Immature natural killer cell (primary cell): Measurements from ENCODE around the gene BIRC3. TPM values are rescaled to one million over a fixed set of nuclear protein-coding genes. Genes with fewer than 3 reads are reported as not detected.
"Not testable (repeated sequence)": the region's sequence is repeated elsewhere in the genome, so short reads cannot be mapped to it uniquely, and the experiment has no call there.

Experiments
- DNase-seq, 3 donors: peaks; one replicate each; pipeline ENCODE4 v3.0.0; 2022; ENCODE audit warnings: mixed read lengths in 1 of 3
- H3K27ac Mint-ChIP-seq, 6 donors: one replicate each; pipeline ENCODE4 v1.8.0; 2020; ENCODE audit warnings: mixed read lengths in 6 of 6, mild to moderate bottlenecking in 5 of 6, inconsistent platforms in 4 of 6, moderate library complexity in 3 of 6
- H3K27me3 Mint-ChIP-seq, 3 donors: one replicate each; pipeline ENCODE4 v1.8.0; 2020 to 2021; ENCODE audit warnings: low read depth in 3 of 3, mild to moderate bottlenecking in 3 of 3, mixed read lengths in 3 of 3, moderate library complexity in 3 of 3, inconsistent platforms in 1 of 3
- H3K36me3 Mint-ChIP-seq, 3 donors: one replicate each; pipeline ENCODE4 v1.8.0; 2020; ENCODE audit warnings: mixed read lengths in 3 of 3, inconsistent platforms in 2 of 3, mild to moderate bottlenecking in 2 of 3
- H3K4me1 Mint-ChIP-seq, 2 donors: one replicate each; pipeline ENCODE4 v1.8.0; 2020; ENCODE audit warnings: inconsistent platforms in 2 of 2, mild to moderate bottlenecking in 2 of 2, mixed read lengths in 2 of 2, moderate library complexity in 1 of 2
- H3K4me3 Mint-ChIP-seq, 5 donors: one replicate each; pipeline ENCODE4 v1.8.0; 2020; ENCODE audit warnings: mild to moderate bottlenecking in 5 of 5, mixed read lengths in 5 of 5, inconsistent platforms in 3 of 5, moderate library complexity in 3 of 5
- H3K9me3 Mint-ChIP-seq, 6 donors: one replicate each; pipeline ENCODE4 v1.8.0; 2020; ENCODE audit warnings: mild to moderate bottlenecking in 6 of 6, mixed read lengths in 6 of 6, inconsistent platforms in 4 of 6, moderate library complexity in 3 of 6
- polyA plus RNA-seq, 3 donors: library from polyadenylated mRNA; unstranded; fragments of 300-500 nt; fragmentation: Illumina TruSeq; gene quantifications; one replicate each; pipeline ENCODE4 v1.2.3, GENCODE V29; 2021

The BIRC3 gene
- polyA plus RNA-seq, 3 donors from 2014 or later = 5.0 to 7.1 (median 5.5) TPM

DNA sequence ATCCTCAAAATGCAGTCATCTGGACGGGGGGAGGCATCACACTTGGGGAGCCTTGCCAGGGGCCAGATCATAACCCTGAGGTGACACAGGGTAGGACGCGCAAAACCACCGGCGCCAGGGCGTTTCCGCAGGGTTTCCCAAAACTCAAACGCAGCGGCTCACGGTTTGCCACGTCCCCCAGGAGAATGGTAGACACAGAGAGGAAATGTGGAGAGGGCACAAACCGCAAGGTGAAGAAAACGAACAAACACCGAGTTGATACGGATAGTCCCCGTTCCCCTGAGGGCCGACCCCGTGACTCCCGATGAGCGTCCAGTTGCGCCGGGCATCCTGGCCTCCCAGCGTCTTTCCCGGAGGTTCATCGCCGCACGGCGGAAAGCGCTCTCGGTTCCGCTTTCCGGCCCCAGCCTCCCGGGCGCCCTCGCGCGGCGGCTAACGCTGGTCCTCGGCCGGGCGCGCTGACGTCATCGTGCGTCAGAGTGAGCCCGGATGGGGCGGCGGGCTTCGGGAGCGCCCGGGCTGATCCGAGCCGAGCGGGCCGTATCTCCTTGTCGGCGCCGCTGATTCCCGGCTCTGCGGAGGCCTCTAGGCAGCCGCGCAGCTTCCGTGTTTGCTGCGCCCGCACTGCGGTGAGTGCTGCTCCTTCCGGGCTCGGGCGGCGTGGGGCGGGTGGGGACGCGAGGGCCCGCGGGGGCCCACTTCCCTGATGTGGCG lies 29.6 kb downstream of the BIRC3 start, which contains the start of gene BIRC2:
BIRC2 (plus strand) TSS at position 467 of the 714 bp plus-strand sequence. CDS start 2,641 bp downstream, outside the sequence.
- H3K4me3 Mint-ChIP-seq = peak within 1 kb of the TSS; percentile 95 to 100 (median 99)
- H3K27me3 Mint-ChIP-seq = peaks cover 8 to 24% (median 18%) of the 10 kb centered on the region in 3 donors
- peaks cover 0 to 15% (median 4%) of the 10 kb centered on the region in 3 donors for H3K36me3 Mint-ChIP-seq
- DNase-seq = peak; percentile 93 to 94 (median 94)
- peak within 1 kb of the TSS; percentile 96 to 100 (median 100) for H3K27ac Mint-ChIP-seq
- peaks cover 36 to 48% of the 10 kb centered on the region in 2 donors for H3K4me1 Mint-ChIP-seq
- no peaks in the 10 kb centered on the region for H3K9me3 Mint-ChIP-seq

DNA sequence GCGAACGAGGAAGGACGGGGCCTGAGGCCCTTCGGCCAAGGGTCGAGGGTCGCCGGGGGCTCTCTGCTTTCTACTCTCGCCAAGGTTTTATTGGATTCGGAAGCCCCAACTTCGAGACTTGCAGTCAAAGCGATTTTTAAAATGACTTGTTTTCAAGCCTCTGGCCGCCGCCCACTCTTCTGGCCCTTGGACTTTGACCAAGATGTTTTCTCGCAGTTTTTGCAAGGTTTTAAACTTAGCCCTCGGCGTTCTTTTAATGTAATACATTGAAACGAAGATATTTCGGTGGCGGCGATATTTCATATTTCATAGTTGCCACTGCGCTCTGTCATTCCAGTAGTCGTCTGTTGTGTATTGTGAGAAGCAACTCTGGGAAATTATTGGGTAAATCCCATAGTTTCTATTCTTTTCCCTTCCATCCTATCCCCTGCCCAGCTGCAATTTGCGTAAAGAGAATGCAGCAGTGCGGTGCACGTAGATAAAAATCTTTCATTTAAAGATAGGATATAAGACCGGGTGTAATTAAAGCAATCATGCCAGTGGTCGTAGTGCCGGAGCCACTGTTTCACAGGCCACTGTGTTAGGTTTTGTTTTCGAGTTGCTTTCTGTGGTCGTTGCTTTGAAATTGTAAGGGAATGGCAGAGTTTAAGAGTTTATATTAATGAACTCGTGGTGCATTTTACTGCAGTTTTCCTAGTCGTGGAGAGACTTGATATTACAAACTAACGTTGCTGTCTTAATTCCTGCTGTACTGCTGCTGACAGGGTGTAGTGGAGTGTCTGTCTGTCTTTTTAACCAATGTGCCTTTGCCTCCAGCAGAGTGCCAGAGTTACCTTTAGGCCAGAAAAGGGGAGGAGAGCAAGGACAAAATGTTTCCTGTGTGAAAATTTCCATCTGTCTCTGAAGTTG lies 30.4 kb downstream of the BIRC3 start:
- H3K4me3 Mint-ChIP-seq = peak overlapping the region; percentile 95 to 100 (median 99)
- H3K9me3 Mint-ChIP-seq = no peaks in the 10 kb centered on the region
- peak overlapping the region; percentile 96 to 100 (median 100) for H3K27ac Mint-ChIP-seq
- peaks cover 0 to 16% (median 5%) of the 10 kb centered on the region in 3 donors for H3K36me3 Mint-ChIP-seq
- H3K27me3 Mint-ChIP-seq = peaks cover 8 to 24% (median 18%) of the 10 kb centered on the region in 3 donors
- H3K4me1 Mint-ChIP-seq = peaks cover 34 to 46% of the 10 kb centered on the region in 2 donors
- peak; percentile 46 to 53 (median 49) for DNase-seq

DNA sequence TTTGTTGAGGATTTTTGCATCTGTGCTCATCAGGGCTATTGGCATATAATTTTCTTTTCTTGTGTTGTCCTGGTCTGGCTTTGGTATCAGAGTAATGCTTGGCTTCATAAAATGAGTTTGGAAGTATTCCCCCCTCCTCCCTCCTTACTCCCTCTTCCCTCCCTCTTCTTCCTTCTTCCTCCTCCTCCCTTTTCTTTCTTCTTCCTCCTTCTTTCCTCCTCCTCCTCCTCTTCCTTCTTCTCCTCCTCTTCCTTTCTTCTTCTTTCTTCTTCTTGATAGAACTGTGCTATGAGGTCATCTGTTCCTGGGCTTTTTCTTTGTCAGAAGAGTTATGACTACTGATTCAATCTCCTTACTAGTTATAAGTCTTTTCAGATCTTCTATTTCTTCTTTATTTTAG lies 39.8 kb downstream of the BIRC3 start:
- DNase-seq = no peak
- Mint-ChIP-seq H3K4me3 (no peak overlapping the region), H3K27ac (no peak overlapping the region), H3K9me3 (peaks cover 0 to 4% (median 0%) of the 10 kb centered on the region in 6 donors), H3K27me3 (peaks cover 0 to 5% (median 2%) of the 10 kb centered on the region in 3 donors), H3K36me3 (peaks cover 21 to 38% (median 33%) of the 10 kb centered on the region in 3 donors), H3K4me1 (peaks cover 38 to 71% of the 10 kb centered on the region in 2 donors)

DNA sequence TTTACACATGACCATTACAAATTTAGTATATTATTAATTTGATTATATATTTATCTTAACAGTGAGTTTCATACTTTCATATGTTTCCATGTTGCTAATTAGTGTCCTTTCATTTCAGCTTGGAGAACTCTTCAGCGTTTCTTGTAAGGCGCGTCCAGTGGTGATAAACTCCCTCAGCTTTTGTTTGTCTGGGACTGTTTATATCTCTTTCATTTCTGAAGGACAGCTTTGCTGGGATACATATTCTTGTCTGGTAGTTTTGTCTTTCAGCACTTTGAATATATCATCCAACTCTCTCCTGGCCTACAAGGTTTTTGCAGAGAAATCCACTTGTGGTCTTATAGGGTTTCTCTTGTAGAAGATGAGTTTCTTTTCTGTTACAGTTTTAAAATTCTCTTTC lies 42.1 kb downstream of the BIRC3 start:
- no peak for DNase-seq
- H3K4me3 Mint-ChIP-seq = no peak overlapping the region
- H3K4me1 Mint-ChIP-seq = peaks cover 36 to 63% of the 10 kb centered on the region in 2 donors
- peaks cover 22 to 52% (median 37%) of the 10 kb centered on the region in 3 donors for H3K36me3 Mint-ChIP-seq
- peaks cover 0 to 4% (median 0%) of the 10 kb centered on the region in 6 donors for H3K9me3 Mint-ChIP-seq
- peaks cover 0 to 5% (median 2%) of the 10 kb centered on the region in 3 donors for H3K27me3 Mint-ChIP-seq
- no peak overlapping the region for H3K27ac Mint-ChIP-seq

DNA sequence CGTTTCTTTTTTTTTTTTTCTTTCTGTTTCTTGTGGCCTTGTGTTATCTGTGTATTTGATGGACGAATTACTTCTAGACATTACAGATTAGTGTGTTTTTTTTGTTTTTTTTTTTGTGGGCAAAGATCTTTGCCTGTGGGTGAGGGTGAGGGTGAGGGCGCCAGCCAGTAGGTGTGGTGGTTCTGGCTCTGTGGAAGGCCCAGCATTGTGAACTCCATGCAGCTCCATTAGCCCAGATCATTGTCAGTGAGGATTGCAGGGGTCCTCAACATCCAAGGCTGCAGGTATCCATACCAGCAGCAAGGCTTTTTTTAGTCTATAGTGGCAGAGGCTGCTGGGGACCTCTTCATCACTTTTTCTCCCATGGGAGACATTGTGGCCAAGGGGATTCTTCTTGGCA lies 43.4 kb downstream of the BIRC3 start:
- Mint-ChIP-seq H3K36me3 (peaks cover 22 to 63% (median 37%) of the 10 kb centered on the region in 3 donors), H3K4me3 (peak overlapping the region; percentile 15 to 61 (median 33)), H3K27me3 (peaks cover 0 to 5% (median 2%) of the 10 kb centered on the region in 3 donors), H3K4me1 (peaks cover 33 to 50% of the 10 kb centered on the region in 2 donors), H3K9me3 (peaks cover 0 to 4% (median 0%) of the 10 kb centered on the region in 6 donors), H3K27ac (peak overlapping the region in 5 of 6 donors; percentile 29 to 71 (median 59))
- peak; percentile 14 for DNase-seq

DNA sequence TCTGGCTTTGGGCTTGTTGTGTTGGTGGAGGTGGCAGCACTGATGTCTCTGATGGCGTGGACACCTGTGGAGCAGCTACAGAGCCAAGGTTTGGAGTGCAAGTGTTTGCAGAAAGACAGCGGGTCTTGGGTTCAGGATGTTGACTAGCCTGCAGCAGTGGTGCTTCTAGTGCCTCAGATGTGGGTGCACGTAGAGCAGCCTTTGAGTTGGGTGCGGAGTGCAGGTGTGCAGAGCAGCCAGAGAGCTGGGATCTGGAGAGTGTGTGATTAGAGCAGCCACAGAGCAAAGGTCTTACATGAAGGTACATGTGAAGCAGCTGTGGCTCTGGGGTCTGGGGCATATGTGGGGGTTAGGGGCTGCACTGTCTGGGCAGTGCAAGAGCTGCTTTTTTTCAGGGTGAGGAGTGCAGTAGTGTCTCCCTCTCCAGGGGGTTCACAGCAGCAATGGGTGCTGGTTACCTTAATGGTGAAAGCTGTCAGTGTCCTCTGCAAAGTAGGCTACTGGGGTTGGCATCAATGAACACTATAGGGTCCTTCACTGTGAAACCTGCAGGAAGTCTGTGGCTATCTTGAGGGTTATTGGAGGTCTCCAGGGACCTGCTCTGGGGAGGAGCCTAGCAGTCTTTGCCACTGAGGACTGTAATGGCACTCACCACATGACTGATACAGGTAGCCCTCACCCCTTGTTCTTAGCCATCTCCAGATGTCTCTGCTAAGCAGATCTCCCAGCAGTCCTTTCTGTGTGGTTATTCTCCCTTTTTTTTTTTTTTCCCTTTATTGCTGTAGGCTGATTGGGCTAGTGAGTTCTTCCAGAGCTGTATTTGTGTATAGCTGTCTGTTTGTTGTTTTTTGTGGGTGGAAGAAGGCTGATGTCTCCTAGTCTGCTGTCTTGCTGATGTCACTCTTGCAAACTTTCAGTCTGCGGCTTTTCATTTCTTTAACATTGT lies 44.1 kb downstream of the BIRC3 start:
- peak overlapping the region in 2 of 6 donors; percentile 14 to 38 for H3K27ac Mint-ChIP-seq
- peaks cover 32 to 48% of the 10 kb centered on the region in 2 donors for H3K4me1 Mint-ChIP-seq
- H3K36me3 Mint-ChIP-seq = peaks cover 22 to 67% (median 41%) of the 10 kb centered on the region in 3 donors

DNA sequence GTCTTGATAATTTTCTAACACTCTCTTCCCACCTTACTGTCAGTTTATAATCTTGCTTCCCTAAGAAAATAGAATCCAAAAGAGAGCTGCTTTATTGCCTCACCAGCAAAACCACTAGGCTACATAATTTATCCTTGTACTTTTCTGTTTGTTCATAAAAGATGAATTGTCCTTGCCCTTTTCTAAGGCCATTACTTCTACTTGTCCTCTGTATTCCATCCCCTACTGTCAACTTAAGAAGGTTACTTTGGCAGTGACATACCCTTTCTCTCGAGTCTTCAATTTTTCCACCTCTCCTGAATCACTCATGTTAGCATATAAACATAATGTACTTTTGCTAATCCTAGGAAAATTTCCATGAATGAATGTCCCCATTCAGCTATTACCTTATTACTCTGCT lies 47.7 kb downstream of the BIRC3 start:
- Mint-ChIP-seq H3K27ac (peak overlapping the region in 3 of 6 donors; percentile 4 to 77 (median 32)), H3K4me1 (peaks cover 26 to 46% of the 10 kb centered on the region in 2 donors), H3K36me3 (peaks cover 34 to 65% (median 35%) of the 10 kb centered on the region in 3 donors), H3K27me3 (peaks cover 0 to 3% (median 2%) of the 10 kb centered on the region in 3 donors), H3K4me3 (no peak overlapping the region), H3K9me3 (peaks cover 0 to 4% (median 0%) of the 10 kb centered on the region in 6 donors)
- DNase-seq = no peak

More for the DNA sequence above, 44.1 kb downstream of the BIRC3 start:
- Mint-ChIP-seq H3K27me3 (peaks cover 0 to 5% (median 2%) of the 10 kb centered on the region in 3 donors), H3K4me3 (peak overlapping the region in 4 of 5 donors; percentile 2 to 68 (median 37)), H3K9me3 (peaks cover 0 to 4% (median 0%) of the 10 kb centered on the region in 6 donors)
- peak in 1 of 3 donors; percentile 11 for DNase-seq

DNA sequence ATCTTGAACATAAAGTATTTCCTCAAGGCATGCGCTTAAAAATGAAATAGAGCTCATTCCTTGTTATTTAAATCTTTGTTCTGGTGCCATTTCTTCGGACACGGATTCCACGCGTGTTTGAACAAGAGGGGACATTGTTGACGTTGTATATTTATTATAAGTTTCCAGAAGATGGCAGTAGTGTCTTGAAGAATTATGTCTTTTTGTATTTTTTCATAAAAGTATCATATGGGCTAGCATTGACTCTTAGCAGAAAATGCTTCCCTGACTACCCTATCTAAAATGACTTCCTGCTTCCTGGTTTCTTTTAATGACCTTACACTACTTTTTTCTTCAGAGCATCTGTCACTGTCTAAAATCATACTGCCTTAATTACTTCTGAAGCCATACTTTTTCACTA lies 50.1 kb downstream of the BIRC3 start:
- peak in 1 of 3 donors; percentile 11 for DNase-seq
- H3K27me3 Mint-ChIP-seq = peaks cover 0 to 1% (median 0%) of the 10 kb centered on the region in 3 donors
- peaks cover 12 to 32% of the 10 kb centered on the region in 2 donors for H3K4me1 Mint-ChIP-seq
- H3K36me3 Mint-ChIP-seq = peaks cover 22 to 53% (median 26%) of the 10 kb centered on the region in 3 donors
- H3K9me3 Mint-ChIP-seq = no peaks in the 10 kb centered on the region
- peak overlapping the region; percentile 28 to 70 (median 45) for H3K27ac Mint-ChIP-seq
- no peak overlapping the region for H3K4me3 Mint-ChIP-seq

DNA sequence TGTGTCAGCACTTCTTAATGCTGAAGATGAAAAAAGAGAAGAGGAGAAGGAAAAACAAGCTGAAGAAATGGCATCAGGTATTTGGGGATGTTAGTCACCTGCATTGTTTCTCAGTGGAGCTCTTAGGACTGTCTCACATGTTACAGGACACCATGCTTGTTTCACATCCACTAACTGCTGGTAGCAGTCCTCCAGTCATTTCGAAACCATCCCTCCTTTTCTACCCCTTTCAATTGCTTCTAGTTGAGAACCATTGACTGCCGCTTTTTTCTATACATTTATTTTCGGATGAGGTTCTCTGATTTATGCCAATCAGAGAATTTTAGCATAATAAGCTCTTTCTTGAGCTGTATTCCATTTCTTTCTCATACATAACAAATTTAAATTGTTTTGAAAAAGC lies 51.2 kb downstream of the BIRC3 start:
- peaks cover 12 to 32% of the 10 kb centered on the region in 2 donors for H3K4me1 Mint-ChIP-seq
- H3K9me3 Mint-ChIP-seq = no peaks in the 10 kb centered on the region
- H3K36me3 Mint-ChIP-seq = peaks cover 17 to 44% (median 22%) of the 10 kb centered on the region in 3 donors
- peaks cover 0 to 1% (median 0%) of the 10 kb centered on the region in 3 donors for H3K27me3 Mint-ChIP-seq
- DNase-seq = no peak
- peak overlapping the region in 3 of 6 donors; percentile 5 to 49 (median 28) for H3K27ac Mint-ChIP-seq
- H3K4me3 Mint-ChIP-seq = no peak overlapping the region

DNA sequence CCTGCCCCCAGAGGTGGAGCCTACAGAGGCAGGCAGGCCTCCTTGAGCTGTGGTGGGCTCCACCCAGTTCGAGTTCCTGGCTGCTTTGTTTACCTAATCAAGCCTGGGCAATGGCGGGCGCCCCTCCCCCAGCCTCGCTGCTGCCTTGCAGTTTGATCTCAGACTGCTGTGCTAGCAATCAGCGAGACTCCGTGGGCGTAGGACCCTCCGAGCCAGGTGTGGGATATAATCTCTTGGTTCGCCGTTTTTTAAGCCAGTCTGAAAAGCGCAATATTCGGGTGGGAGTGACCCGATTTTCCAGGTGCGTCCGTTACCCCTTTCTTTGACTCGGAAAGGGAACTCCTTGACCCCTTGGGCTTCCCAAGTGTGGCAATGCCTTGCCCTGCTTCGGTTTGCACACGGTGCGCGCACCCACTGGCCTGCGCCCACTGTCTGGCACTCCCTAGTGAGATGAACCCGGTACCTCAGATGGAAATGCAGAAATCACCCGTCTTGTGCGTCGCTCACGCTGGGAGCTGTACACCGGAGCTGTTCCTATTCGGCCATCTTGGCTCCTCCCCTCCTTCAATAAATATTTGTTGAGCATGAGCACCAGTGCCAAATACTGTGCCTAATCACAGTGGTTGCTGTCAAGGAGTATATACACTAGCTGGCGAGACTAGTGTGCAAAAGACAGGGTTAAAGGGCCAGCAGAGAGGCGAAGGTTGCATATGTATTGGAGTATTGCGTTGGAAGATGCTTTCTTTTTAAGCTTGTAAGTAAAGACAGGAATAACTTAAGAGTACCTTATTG lies 57.5 kb downstream of the BIRC3 start:
- H3K9me3 Mint-ChIP-seq, H3K4me3 Mint-ChIP-seq, H3K27me3 Mint-ChIP-seq, DNase-seq: not testable (repeated sequence)
- Mint-ChIP-seq H3K4me1 (peaks cover 13 to 20% of the 10 kb centered on the region in 2 donors), H3K36me3 (peaks cover 7 to 30% (median 11%) of the 10 kb centered on the region in 3 donors), H3K27ac (peak overlapping the region in 1 of 6 donors; percentile 40)

DNA sequence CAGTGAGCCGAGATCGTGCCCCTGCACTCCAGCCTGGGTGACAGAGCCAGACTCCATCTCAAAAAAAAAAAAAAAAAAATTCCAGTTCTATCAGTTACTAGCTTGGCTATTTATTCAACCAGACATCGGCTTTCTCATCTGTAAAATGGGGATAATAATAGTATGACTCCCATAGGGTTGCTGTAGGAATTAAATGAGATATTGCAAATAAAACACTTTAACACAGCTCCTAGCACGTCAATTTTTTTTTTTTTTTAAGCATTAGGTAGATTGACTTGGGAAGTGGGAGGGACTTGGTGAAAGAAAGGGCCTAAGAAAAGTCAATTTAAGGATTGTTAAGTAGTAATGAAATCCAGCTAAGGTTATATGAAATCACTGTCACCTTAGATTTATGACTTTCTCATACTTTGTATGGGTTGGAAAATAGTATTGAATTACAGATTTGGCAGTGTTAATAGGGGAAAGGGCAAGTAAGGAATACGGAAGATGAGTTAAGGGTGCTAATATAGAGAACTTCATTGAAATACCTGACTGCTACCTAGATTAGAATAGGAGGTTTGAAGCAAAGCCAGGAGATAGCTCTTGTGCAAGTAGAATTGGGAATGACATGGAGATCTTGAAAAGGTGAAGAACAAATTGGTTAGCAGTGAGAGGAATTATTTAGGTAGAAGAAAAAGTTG lies 58.6 kb downstream of the BIRC3 start:
- Mint-ChIP-seq H3K36me3 (peaks cover 11 to 34% (median 11%) of the 10 kb centered on the region in 3 donors), H3K9me3 (no peaks in the 10 kb centered on the region), H3K4me3 (no peak overlapping the region), H3K27ac (peak overlapping the region in 2 of 6 donors; percentile 5 to 20), H3K27me3 (peaks cover 0 to 3% (median 0%) of the 10 kb centered on the region in 3 donors), H3K4me1 (peaks cover 13 to 20% of the 10 kb centered on the region in 2 donors)
- no peak for DNase-seq
